ENCODE data around the gene TRIP12.
"Not testable (repeated sequence)": the region's sequence is repeated elsewhere in the genome, so short reads cannot be mapped to it uniquely, and the experiment has no call there.

TRIP12 gene

GRCh38 chr2:229728370-229728769 lies 193.4 kb downstream of the TRIP12 start:
- no peak overlapping the region for H3K4me3 ChIP-seq (replicated peaks; ENCODE audit: low read depth, low read length)
- no peak for TF ChIP-seq CTCF (IDR thresholded peaks at IDR 0.05; ENCODE audit: low read depth, low read length, missing control alignments)
- no peak for DNase-seq (ENCODE audit: extremely low read depth, low read depth)

- DNase-seq (ENCODE audit: extremely low read depth, low read depth), result no peak
- TF ChIP-seq CTCF (IDR thresholded peaks at IDR 0.05; ENCODE audit: low read depth, low read length, missing control alignments), result no peak
- H3K4me3 ChIP-seq (replicated peaks; ENCODE audit: low read depth, low read length), result no peak overlapping the region
Measured at GRCh38 chr2:229726643-229727042, 195.2 kb downstream of the TRIP12 start.

- peak; percentile 32 for DNase-seq (ENCODE audit: extremely low read depth, low read depth)
- no peak overlapping the region for H3K4me3 ChIP-seq (replicated peaks; ENCODE audit: low read depth, low read length)
- no peak for TF ChIP-seq CTCF (IDR thresholded peaks at IDR 0.05; ENCODE audit: low read depth, low read length, missing control alignments)
Measured at GRCh38 chr2:229725716-229726574, 195.9 kb downstream of the TRIP12 start.

- not testable (repeated sequence) for H3K4me3 ChIP-seq (replicated peaks; ENCODE audit: low read depth, low read length); DNase-seq (ENCODE audit: extremely low read depth, low read depth)
Measured at GRCh38 chr2:229723192-229723591, 198.6 kb downstream of the TRIP12 start.

- no peak for TF ChIP-seq CTCF (IDR thresholded peaks at IDR 0.05; ENCODE audit: low read depth, low read length, missing control alignments)
- no peak for DNase-seq (ENCODE audit: extremely low read depth, low read depth)
- H3K4me3 ChIP-seq (replicated peaks; ENCODE audit: low read depth, low read length), result no peak overlapping the region
Measured at GRCh38 chr2:229719926-229720647, 201.7 kb downstream of the TRIP12 start.

- no peak overlapping the region for H3K4me3 ChIP-seq (replicated peaks; ENCODE audit: low read depth, low read length)
- no peak for DNase-seq (ENCODE audit: extremely low read depth, low read depth)
- no peak for TF ChIP-seq CTCF (IDR thresholded peaks at IDR 0.05; ENCODE audit: low read depth, low read length, missing control alignments)
Measured at GRCh38 chr2:229718057-229718456, 203.8 kb downstream of the TRIP12 start.

- TF ChIP-seq CTCF (IDR thresholded peaks at IDR 0.05; ENCODE audit: low read depth, low read length, missing control alignments), result peak; percentile 57
- no peak overlapping the region for H3K4me3 ChIP-seq (replicated peaks; ENCODE audit: low read depth, low read length)
- DNase-seq (ENCODE audit: extremely low read depth, low read depth), result no peak
Measured at GRCh38 chr2:229715895-229716507, 205.8 kb downstream of the TRIP12 start.
